HG03196 (cell line): ENCODE data around the gene DYNC2I2.
"Not testable (repeated sequence)": the region's sequence is repeated elsewhere in the genome, so short reads cannot be mapped to it uniquely, and the experiment has no call there.

Experiments used
- ATAC-seq: cut with Tn5 transposase; IDR thresholded peaks from one replicate; pipeline ENCODE4 v1.9.1; 2021; ENCODE audit not compliant: unreplicated experiment

DYNC2I2 gene

DNA sequence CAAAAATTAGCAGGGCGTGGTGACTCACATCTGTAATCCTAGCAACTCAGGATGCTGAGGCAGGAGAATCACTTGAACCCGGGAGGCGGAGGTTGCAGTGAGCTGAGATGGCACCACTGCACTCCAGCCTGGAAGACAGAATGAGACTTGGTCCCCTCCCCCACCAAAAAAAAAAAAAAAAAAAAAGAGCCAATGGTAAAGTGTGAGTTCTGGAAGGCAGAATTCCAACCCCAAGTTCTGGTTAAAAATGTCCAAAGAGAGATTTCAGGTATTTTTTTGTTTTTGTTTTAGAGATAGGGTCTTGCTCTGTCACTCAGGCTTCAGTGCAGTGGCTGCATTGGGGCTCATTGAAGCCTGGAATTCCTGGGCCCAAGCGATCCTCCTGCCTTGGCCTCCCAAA, 30.8 kb upstream of the DYNC2I2 start:
- ATAC-seq, result no peak

DNA sequence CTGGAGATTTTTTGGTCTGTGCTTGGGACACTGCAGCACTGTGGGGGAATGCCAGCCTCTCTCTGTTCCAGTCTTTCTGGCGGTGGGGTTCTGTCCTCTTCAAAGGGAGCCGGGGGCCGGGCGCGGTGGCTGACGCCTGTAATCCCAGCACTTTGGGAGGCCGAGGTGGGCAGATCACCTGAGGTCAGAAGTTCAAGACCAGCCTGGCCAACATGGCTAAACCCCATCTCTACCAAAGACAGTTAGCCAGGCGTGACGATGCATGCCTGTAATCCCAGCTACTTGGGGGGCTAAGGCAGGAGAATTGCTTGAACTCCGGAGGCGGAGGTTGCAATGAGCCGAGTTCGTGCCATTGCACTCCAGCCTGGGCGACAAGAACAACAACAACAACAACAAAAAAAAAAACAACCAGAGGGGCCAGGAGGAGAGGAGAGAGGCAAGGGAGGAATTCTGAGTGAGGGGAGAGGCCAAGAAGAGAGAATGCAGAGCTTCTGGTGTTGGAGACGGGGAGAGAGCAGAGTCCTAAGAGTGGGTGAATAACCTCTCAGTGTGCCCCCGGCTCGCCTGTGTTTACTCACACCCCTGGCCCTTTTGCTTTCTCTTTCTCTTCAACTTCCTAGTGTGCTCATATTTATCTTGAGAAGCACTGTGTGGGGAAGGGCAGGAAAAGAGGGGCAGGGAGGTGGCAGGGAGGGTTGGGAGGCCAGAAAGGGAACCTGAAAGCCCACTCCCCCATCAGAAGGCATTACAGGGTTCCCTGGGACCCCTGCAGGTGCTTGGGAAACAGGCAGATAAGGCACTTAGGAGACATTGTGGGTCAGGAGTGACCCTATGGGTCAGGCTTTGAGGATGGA, 29.2 kb upstream of the DYNC2I2 start:
- ATAC-seq, result no peak

DNA sequence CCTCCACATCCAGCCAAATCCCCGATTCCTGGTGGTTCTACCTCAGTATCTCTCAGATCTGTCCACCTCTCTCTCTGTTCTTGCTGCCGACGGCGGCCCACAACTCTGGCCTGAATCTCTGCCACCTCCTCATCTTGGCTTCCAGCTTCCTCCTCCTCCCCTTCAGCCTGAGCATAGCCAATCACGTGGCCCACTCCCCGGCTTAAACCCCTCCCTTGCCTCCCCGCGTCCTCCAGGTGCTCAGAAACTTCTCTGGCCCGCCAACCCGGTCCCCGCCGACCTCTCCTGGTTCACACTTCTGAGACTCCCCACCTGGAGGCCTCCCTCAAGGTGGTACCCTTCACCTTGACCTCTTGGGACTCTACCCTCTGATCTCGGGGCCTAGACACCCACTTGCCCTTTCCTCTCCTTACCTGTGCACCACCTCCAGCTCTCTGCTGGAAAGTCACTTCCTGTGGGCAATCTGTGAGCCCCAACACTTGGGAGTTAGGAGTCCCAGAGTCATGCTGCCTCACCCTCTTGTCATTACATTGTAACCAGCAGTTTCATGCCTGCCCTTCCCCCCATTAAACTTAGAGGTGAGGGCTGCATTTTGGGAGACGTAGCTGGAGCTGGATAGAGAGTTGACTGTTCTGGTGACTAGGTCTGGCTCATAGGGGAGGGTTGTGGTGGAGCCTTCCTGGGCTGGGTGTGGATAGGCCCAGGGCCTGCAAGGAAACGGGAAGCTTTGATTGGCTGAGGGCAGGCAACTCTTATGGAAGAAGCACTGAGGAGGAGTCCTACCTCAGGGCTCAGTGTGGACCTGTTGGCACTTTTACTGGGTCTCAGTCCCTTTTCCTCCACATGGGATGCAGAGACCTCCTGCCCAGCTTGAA, 27.9 kb upstream of the DYNC2I2 start:
- peak; percentile 34 for ATAC-seq

DNA sequence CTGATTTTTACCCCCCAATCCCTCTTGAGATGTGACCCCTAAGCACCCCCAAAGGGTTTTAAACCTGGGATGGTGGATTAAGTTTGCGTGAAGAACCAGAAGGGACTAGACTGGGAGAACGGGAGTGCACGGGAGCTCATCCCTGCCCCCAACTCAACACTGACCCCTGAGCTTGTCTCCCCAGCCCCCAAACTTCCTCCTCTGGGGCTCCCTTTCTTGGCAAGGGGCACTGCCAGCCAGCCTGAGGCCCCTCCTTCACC, 27.3 kb upstream of the DYNC2I2 start:
- ATAC-seq, result no peak

DNA sequence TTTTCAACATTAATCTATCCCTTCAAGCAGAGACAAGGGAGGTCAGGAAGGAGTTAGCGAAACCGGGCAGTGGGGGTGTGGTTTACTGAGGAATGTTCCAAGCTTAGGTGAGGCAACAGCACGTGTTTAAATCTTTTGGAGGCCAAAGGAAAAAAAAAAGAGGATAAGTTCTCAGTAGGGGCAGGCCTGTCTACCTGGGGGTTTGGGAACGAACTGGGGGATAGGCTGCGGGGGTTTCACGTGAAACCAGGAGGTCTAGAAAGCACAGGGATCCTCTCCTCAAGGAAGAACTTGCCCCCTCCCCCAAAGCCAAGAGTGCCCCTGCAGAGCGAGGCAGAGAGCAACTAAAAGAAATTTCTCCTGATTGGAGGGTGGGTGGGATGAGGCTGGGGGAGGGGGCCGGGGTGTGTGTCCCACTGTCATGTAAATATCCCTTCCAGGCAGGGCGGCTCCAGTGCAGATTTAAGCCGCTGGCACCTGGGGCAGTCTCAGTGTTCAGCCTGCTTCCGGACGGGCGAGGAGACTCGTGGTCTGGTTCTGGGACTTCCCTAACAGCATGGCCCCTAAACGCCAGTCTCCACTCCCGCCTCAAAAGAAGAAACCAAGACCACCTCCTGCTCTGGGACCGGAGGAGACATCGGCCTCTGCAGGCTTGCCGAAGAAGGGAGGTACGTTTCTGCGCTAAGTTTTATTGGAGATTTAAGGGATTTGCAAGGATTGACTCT, 26.9 kb upstream of the DYNC2I2 start:
- ATAC-seq, result peak; percentile 30

DNA sequence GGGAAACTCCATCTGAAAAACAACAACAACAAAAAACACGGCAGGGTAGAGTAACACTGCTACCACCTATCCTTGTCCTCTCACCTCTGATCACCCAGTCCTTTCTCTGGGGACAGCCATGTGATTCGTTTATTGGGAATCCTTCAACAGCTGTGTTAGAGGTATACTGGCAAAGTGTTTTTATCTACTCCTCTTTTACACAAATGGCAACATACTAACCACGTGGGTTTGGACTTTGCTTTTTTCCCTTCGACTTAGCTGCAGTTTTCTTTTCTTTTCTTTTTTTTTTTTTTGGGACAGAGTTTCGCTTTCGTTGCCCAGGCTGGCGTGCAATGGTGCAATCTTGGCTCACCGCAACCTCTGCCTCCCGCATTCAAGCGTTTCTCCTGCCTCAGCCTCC, 21.1 kb upstream of the DYNC2I2 start:
- ATAC-seq, result no peak

DNA sequence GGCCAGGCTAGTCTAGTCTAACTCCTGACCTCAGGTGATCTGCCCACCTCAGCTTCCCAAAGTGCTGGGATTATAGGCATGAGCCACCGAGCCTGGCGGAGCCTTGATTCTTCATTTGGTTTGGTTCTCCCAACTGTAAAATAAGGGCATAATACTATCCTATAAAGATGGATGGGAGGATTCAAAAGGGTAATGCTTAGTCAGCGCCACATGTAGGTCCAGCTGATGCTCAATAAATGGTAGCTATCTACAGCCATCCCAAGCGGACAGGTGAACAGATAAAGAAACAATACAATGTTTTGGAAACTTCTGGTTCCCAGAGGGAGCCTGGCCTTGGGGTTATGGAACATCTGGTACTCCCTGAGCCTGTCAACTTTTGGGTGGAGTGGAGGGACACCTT, 18.7 kb upstream of the DYNC2I2 start:
- ATAC-seq, result no peak

DNA sequence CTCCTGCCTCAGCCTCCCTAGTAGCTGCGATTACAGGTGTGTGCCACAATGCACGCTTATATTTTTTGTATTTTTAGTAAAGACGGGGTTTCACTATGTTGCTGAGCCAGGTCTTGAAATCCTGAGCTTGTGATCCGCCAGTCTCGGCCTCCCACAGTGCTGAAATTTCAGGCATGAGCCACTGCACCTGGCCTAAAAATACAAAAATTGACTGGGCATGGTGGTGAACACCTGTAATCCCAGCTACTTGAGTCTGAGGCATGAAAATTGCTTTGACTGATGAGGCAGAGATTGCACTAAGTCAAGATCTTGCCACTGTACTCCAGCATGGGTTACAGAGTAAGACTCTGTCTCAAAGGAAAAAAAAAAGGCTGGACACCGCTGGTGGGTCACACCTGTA, 13.1 kb upstream of the DYNC2I2 start:
- no peak for ATAC-seq

DNA sequence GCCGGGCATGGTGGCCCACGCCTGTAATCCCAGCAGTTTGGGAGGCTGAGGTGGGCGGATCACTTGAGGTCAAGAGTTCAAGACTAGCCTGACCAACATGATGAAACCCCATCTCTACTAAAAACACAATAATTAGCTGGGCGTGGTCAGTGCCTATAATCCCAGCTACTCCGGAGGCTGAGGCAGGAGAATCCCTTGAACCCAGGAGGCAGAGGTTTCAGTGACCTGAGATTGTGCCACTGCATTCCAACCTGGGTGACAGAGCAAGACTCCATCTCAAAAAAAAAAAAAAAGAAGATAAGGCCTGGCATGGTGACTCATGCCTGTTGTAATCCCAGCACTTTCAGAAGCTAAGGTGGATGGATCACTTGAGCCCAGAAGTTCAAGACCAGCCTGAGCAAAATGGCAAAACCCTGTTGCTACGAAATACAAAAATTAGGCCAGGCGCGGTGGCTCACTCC, 9.9 kb upstream of the DYNC2I2 start:
- not testable (repeated sequence) for ATAC-seq

DNA sequence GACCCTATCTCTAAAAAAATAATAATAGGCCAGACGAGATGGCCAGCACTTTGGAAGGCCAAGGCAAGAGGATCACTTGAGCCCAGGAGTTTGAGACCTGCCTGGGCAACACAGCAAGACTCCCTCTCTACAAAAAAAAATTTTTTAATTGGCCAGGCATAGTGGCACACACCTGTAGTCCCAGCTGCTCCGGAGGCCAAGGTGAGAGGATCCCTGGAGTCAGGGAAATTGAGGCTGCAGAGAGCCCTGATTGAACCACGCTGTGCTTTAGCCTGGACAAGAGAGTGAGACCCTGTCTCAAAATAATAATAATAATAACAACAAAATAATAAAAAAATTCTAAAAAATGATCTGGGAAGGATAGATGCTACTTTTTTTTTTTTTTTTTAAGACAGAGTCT, 1.1 kb upstream of the DYNC2I2 start:
- ATAC-seq, result no peak

DNA sequence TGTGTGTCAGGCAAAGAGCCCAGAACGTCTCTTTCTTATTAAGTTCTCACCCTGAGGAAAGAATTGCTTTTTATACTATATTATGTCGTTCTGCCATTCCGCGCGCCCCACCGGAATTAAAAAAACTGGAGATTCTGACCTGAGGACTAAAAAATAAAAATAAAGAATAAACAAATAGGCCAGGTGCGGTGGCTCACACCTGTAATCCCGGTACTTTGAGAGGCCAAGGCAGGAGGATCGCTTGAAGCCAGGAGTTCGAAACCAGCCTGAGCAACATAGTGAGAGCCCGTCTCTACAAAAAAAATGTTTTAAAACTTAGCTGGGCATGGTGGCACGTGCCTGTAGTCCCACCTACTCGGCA, 677 bp upstream of the DYNC2I2 start:
- no peak for ATAC-seq

DNA sequence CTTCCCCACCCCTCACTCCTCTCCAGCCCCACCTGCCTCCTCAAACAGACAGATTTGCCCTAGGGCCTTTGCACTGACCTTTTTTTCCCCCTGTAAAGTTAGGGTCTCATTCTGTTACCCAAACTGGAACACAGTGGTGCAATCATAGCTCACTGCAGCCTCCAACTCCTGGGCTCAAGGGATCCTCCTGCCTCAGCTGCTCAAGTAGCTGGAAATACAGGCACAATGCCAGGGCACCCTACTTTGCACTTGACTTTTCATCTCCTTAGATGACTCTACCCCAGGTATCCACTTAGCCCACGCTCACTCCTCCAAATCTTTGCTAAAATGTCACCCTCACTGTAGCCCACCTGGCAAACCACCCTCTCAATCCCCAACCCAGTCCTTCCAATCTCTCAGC, 2.2 kb downstream of the DYNC2I2 start:
- ATAC-seq, result no peak

DNA sequence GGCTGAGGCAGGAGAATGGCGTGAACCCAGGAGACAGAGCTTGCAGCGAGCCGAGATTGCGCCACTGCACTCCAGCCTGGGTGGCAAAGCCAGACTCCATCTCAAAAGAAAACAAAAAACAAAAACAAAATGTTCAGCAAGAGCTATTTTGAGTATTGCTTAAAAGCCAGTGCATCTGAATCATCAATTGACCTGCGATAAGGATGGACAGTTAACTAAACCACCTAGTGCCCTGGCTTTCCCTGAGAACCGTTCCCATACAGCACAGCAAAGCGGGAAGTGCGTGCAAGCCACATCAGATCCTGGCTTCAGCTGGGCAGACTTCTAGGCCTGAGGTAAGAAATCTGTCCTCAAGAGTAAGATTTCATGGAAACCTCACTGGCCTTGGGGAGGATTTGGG, 2.7 kb downstream of the DYNC2I2 start:
- ATAC-seq, result no peak

DNA sequence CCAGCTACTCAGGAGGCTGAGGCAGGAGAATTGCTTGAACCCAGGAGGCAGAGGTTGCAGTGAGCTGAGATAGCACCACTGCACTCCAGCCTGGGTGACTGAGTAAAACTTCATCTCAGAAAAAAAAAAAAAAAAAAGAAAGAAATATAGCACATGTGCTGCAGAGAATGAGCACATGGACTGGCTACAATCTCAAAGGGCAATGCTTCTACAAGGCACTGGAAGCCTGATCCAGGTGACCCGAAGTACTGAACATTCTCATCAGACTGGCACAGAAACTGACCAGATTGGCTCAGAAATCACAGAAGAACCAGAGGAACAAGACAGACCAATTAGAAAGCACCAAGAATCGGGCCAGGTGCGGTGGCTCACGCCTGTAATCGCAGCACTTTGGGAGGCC, 4.8 kb downstream of the DYNC2I2 start:
- ATAC-seq, result no peak

DNA sequence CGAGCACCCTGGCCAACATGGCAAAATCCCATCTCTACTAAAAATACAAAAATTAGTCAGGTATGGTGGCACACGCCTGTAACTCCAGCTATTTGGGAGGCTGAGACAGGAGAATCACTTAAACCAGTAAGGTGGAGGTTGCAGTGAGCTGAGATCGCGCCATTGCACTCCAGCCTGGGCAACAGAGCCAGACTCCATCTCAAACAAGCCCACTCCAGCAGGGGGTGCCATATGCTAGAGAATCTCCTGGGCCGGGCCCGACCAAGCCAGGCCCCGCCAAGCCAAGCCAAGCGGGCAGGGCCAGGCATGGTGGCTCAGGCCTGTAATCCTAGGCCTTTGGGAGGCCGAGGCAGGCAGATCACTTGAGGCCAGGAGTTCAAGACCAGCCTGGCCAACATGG, 8.4 kb downstream of the DYNC2I2 start:
- ATAC-seq, result not testable (repeated sequence)

DNA sequence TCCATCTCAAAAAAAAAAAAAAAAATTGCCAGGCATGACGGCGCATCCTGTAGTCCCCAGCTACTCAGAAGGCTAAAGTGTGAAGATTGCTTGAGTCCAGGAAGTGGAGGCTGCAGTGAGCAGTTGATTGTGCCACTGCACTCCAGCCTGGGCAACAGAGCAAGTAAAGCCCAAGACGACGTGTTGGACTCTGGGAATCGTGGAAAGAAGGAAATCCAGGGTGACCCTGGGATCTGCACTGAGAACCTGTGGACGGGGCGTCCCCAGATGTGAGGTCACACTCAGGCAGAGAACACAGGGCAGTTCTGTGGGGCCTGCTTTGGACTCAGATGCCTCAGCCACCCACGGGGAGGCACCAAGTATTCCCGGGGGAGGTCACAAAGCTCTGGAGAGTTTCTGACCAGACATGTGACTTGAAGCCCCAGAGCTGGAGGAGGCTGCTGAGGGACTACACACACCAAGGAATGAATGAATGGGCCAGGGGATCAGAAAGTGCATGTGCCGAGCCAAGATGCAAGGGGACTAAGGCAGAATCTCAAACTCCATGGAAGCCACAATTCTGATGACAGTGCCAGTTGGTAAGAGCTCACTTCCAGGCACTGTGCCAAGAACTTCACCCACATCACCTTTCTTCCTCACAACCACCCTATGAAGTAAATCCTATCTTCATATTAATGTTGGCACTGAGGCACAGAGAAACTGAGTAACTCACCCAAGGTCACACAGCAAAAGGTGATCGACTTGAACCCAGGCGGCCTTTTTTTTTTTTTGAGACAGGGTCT, 12.9 kb downstream of the DYNC2I2 start:
- peak; percentile 70 for ATAC-seq

DNA sequence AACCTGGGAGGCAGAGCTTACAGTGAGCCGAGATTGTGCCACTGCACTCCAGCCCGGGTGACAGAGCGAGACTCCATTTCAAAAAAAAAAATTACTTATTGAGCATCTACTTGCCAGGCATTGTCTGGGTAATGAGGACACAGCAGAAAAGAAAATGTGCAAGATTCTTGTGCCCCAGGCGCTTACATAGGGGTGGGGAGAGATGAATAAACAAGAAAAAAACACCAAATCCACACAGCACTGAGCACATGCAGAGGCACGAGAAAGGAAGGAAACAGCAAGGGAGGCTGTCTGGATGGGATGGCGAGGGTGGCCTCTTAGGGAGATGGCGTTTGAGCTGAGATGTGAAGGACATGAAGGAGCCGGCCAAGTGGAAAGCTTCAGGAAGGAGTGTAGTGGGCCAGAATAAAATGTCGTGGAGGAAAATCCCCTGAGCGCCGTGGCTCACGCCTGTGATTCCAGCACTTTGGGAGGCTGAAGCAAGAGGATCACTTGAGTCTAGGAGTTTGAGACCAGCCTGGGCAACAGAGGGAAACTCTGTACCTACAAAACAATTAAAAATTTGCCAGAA, 13.9 kb downstream of the DYNC2I2 start:
- no peak for ATAC-seq

DNA sequence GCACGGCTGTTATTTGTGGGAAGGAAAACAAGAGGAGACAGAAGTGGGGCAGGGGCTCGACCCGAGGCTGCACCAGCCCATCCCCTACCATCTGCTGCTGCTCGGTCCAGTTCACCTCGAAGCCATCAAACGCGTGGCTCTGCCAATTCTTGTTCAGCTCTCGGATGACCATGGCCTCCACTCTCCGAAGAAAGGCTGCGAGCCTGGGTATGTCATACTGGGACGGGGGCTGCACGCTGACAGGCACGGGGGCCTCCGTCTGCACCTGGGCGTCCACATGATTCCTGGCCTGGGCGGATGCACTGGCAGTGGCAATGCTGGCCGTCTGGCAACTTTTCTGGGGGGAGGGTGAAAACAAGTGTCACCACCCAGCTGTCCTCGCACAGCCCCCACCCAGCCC, 16.0 kb downstream of the DYNC2I2 start:
- ATAC-seq, result no peak

DNA sequence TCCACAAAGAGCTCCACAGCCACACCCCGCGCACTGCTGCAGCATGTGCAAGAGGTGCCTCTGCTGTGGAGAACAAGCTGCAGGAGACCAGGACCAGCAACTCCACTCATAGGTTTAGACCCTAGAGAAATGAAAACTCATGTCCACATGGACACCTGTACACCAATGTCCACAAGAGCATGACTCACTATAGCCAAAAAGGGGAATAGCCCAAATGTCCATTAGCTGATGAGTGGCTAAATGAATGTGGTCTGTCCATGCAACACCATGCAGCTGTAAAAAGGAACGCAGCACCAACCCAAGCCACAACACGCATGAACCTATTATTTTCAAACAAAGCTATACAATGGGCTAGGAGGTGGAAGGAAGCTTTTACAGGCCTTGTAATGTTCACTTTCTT, 18.1 kb downstream of the DYNC2I2 start:
- ATAC-seq, result no peak

DNA sequence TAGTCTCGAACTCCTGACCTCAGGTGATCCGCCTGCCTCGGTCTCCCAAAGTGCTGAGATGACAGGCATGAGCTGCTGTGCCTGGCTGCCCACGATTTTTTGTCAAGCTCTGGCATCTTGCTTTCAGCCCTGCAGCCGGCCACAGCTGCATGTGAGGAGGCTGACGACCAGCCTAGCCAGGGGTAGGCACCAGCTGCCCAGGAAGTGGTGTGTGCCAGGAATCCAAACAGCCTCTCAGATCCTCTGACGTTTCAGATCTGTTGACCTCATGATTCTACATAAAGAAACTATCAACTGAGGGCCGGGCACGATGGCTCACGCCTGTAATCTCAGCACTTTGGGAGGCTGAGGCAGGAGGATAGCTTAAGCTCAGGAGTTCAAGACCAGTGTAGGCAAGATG, 19.0 kb downstream of the DYNC2I2 start:
- ATAC-seq, result no peak
